Loucy (cell line): ENCODE data around the gene NCF2.

Source experiments
- EZH2phosphoT487 ChIP-seq: fragments of 200-600 bp; IDR thresholded peaks from 2 replicates; pipeline ENCODE4 v1.6.1; 2018; ENCODE audit warnings: antibody characterized with exemption, mild to moderate bottlenecking, moderate library complexity, borderline replicate concordance
- TF ChIP-seq, protein P1 (sequence below): fragments of 200-600 bp; sonication (generic); conservative IDR thresholded peaks from 2 replicates; pipeline ENCODE4 v1.5.1; 2014; ENCODE audit warnings: mild to moderate bottlenecking, antibody characterized with exemption, low read length

GRCh38 chr1:183628537-183628936 is 38.3 kb upstream of the NCF2 start:
- TF ChIP-seq, protein P1, sequence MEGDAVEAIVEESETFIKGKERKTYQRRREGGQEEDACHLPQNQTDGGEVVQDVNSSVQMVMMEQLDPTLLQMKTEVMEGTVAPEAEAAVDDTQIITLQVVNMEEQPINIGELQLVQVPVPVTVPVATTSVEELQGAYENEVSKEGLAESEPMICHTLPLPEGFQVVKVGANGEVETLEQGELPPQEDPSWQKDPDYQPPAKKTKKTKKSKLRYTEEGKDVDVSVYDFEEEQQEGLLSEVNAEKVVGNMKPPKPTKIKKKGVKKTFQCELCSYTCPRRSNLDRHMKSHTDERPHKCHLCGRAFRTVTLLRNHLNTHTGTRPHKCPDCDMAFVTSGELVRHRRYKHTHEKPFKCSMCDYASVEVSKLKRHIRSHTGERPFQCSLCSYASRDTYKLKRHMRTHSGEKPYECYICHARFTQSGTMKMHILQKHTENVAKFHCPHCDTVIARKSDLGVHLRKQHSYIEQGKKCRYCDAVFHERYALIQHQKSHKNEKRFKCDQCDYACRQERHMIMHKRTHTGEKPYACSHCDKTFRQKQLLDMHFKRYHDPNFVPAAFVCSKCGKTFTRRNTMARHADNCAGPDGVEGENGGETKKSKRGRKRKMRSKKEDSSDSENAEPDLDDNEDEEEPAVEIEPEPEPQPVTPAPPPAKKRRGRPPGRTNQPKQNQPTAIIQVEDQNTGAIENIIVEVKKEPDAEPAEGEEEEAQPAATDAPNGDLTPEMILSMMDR = no peak
- no peak for TF ChIP-seq EZH2phosphoT487
